Kidney tubule cell (primary cell): ENCODE results near the gene CYB5A.

ENCODE experiments used
- DNase-seq: peaks from one replicate; pipeline ENCODE4 v3.0.0-alpha.2; 2018; ENCODE audit warnings: low spot score

The CYB5A gene

DNA sequence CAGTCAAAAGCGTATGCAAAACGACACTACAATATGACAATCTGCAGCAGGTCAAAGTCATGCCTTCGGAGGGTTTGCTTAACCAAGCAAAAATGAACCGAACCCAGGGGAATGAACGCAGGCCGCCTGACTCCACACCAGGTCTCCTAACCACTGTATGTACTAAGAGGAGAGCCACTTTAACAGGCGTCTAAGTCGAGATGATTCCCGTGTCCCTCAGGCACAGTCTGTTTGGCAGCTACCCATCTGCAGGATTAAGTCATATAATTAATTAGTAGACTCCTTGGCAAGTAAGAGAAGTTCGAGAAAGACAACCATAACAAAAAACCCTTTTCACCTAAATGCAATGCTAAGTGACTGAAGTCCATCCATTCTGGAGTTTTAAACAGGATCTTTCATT is 15.2 kb downstream of the CYB5A start:
- no peak for DNase-seq

DNA sequence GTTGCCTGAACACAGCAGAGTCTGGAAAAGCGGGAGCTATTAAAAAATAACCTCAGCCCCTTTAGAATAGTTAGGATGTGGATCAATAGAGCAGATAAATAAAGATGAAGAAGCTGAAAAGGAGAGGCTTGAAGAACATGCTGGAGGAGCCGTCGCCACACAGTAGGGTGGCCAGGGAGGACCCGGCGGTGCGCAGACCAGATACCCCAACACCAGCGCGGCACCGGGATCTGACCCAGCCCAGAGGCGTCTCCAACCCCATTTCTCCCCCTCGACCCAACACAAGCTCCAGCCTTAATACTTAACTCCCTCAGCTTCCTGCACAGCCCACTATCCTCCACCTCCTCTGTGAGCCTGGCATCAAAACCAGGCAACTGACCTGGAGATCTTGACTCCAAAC is 16.0 kb downstream of the CYB5A start:
- no peak for DNase-seq

DNA sequence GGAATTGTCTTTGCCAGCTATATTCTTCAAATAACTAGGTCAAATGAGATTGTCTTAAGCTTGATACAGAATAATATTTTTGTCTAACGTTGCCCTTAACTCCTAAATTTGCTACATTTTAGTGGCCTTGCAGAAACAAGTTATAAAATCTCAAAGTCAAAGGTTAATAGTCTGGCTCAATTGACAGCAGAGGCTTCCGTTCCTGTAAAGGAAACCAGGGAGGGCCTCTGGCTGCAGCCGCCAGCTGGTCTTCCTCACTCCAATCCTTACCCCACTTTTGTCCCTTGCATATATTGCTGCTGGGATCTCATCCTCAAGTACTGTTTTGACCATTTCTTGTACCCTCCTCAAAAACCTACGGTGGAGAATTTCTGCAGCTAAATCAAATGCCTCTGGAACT is 17.1 kb downstream of the CYB5A start:
- no peak for DNase-seq

DNA sequence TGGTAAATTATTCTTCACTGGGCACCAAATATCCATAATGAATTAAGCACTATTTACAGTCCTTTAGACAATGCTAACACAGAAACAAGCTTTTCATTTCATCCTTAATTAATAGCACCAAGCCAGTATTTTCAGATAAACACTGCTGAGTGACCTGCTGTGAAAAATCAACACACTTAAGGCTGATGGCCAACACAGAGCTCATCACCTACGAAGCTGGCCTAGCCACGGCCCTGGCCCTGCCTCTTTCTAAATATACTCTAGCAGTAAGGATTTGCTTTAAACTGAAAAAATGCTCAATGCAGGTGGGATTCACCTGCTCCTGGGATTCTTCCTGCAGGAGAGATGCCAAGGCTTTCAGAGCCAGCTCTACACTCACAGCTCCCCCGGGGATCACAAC is 18.4 kb downstream of the CYB5A start:
- no peak for DNase-seq

DNA sequence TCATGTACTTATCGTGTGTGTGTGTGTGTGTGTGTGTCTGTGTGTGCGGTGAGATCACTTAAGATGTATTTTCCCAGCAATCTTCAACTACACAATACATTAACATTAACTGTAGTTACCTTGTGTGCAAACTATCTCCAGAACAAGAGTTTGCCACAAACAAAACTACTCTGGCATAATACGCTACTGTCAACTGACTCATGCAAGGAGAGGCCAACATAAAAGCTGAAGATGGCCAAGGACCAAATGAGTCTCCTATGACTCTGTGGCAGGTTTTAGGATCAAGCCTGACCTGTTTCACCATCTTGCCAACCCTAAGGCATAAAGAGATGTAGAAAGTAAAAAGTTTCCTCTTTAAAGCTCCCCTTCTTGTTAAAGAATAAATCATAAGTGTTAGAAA is 20.1 kb downstream of the CYB5A start:
- DNase-seq, result no peak

DNA sequence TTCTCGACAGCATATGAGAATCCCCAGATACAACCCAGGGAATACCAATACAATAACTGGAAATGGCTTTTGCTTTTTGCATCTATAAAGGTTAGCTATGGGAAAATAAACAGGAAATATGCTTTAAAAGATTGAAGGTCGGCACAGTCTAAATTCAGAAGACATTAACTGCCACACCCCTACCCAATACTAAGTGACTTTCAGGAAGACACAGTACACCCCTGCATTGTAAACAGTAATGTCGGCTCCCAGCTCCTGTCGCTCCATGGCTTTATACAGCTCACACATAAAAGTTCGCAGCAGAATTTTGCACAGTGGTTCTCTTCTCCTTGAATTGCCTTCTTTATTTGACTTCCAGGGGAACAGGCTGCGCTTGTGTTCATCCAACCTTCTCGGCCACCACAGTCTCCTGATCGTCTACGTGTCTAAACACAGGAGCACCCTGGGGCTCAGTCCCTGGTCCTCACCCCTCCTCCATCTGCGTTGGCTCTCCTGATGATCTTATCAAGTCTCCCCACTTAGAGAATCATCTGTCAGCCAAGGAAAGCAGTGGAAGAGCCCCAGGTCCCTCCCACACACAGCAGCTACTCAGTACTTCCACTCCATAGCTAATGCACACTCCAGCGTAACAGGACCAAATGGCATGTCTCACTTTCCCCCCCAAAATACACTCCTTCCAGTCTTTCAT is 22.7 kb downstream of the CYB5A start:
- DNase-seq, result no peak

DNA sequence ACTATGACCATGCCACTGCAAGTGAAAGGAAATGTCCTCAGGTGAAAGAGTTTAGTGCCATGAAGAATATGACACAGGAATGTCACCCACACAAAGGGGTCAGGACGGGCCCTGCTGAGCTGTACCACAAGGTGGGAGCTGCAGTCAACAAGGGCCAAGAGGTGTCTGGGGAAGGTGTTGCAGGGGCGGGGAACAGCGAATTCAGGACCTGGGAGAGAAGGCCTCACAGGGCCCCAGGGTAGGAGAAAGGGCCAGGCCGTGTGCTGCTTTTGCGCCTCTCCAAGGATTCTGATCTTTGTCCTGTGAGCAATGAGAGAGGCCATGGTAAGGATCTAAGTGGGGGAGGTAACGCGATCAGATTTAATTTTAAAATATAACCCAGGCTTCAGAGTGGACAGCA is 23.6 kb downstream of the CYB5A start:
- no peak for DNase-seq

DNA sequence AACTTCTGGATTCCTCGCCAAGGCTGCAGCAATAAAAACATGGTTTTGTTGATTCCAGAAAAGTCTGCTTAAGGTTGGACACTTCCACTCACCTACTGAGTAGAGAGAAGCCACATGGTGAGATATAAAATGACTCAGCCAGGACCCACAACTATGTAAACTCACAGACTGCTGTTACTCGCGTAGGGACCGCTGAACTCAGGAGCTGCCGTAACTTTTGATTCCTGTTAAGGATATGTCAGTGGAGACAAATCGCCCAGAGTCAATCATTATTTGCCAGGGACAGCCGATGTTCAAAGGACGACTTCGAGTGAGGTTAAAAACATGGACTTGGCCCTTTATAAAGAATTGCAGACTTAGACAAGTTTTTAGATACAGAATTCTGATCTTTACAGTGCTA is 25.6 kb downstream of the CYB5A start:
- DNase-seq, result peak; percentile 84

DNA sequence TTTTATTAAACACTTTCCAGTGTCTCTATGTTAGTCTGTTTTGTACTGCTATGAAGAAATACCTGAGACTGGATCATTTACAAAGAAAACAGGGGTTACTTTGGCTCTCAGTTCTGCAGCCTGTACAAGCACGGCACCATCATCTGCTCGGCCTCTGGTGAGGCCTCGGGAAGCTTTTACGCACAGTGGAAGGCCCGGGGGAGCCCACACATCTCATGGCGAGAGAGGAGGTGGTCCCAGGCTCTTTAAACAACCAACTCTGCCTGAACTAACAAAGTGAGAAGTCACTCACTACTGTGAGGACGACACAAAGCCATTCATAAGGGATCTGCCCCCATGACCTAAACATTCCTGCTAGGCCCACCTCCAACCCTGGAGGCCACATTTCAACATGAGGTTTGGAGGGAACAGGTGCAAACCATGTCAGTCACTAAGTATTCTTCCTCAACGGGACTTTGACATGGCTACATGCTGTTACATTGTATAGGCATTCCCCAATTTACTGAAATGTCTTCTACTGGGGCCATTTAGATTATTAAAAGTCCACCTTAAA is 26.1 kb downstream of the CYB5A start:
- no peak for DNase-seq

DNA sequence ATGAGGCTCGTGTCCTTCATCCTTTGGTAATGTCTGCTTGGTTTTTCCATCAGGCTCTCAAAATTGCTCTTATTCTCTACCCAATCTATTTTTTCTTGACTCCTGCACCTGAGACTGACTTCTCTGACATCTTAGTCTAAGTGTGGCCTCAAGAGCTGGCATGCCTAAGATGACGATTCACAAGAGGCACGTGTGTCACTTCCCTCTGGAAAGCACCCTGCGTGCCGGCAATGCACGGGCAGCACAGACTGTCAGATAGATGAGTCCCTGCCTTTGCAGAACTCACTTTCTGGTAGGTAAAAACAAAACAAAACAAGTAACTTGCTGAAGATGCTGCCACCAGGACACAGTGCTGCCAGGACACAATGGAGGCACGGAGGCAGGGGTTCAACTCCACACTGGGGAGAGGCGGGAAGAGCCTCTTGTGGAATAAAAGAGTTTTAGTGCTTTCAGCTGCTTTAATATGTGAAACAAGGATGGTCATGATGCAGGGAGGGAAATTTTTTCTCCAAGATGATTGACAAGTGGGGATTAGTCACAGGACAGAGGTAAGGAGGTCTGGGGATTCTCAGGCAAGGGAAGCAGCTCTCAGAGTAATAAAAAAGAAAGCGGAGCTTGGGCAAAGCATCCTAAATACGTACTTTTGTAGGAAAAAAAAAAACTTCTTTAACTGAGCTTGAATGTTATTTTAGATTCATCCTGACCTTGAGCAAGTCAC is 27.3 kb downstream of the CYB5A start:
- no peak for DNase-seq

DNA sequence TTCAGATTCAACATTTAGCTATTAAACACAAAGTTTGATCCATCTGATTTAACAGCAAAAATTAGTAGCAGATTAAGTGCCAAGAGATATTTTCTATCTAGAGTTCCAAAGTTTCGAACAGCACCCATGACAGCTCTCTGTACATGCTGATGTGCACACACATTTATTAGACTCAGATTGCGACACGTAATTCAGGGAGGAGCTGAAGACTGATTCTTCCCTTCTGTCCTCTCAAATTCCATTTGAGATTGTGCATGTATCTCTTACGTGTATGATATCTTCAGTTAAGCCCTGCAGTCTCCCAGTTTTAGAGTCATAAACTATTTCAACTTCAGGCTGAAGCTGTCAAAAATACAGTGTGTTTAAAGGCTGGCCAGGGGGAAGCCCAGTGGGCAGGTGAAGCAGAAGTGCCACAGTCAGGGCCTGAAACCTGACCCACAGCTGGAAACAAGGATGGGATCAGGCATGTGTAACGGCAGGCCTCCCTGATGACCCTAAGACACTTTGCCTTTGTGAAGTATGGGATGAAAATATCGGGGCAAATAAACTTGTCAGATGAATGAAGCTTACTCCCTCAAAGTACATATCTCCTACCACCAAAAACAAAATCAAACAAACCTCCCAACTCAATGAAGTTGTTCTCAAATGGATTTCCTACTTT is 30.6 kb downstream of the CYB5A start:
- no peak for DNase-seq

DNA sequence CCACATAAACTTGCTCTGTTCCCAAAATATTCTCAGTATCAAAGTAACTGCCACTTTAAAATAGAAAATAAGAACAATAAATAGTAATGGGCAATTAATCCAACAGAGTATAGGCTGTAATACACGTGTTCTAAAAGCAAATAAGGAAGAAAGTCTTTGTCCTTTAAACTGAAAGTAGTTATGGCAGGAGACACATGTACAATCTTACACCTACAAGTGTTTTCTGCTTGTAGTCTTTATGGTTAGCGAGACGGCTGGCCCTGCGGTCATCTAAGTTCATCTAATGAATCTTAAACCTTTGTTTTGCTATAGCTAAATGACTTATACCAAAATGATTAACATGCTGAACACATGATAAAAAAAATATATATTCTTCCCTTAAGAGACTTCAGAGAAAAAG is 32.4 kb downstream of the CYB5A start:
- DNase-seq, result no peak

DNA sequence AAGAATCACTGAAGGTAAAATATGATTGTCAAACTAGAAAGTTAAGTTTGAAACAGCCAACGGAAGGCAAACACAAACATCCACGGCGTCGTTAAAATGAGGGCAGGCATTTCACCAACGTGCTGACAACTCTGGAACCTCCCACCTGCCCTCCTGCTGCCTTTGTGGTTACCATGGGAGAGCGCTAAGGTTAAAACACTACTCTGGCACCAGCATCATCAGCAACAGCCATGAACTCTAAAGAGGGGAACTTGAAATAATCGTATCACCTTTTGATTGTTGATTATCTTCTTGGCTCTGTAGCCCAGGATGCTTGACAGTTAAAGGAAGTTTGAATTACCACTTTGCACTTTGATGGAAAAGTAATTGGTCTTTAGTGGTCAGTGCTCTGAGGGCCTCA is 34.7 kb downstream of the CYB5A start:
- no peak for DNase-seq

DNA sequence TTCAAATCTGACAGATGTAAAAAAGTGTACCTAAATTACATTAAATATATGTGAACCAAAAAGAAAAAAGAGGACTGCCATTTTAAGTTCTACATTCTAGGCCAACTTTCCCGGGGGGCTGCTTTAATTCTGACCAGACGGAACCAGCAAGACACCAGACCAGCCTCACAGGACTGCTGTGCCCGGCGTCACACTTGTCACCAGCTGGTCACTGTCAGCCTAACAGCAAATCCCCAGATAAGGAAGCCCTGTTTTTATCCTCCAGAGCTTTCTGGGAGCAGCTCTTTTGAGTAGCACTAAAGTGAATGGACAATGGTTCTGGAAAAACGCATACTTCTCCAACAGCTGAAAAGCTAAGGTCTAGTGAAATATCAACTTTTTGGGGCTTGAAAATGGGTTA is 35.6 kb downstream of the CYB5A start:
- no peak for DNase-seq

DNA sequence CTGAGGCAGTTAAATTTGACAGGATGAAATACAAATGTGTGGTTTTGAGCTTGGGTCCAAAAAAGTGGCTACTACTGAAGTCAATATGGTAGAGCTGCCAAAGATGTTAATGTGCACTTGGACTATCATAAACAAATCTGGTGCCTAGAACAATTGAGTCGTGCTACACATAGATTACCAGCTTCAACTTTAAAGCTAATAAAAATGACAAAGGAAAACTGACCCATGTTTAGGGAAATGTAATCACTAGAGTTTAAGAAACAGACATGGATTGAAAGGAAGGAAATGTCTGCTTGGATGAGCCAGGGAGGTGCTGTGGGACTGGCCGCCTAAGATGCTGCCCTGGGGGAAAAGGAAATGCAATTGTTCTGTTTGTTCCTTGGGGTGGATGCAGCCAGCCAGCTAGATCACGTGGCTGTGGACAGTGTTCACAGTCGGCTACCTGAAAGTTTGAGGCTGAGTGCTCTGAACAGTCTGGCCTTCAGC is 36.6 kb downstream of the CYB5A start:
- DNase-seq, result peak; percentile 19

DNA sequence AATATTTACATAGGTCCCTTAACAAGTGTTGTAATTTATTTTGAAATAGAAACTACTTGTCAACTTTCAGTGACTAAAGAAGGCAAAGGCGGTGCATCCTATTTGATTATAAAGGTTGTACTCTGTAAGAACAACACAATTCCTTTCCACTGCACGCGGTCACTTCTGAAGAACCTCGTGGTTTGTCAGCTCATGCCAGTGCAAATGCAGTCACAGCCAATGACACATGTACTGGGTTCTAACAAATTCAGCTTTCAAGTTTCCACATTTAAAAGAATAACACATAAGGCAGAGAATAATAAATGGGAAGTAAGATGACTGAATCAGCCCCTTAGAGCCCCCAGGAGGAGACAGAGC is 39.7 kb downstream of the CYB5A start:
- DNase-seq, result peak; percentile 46

DNA sequence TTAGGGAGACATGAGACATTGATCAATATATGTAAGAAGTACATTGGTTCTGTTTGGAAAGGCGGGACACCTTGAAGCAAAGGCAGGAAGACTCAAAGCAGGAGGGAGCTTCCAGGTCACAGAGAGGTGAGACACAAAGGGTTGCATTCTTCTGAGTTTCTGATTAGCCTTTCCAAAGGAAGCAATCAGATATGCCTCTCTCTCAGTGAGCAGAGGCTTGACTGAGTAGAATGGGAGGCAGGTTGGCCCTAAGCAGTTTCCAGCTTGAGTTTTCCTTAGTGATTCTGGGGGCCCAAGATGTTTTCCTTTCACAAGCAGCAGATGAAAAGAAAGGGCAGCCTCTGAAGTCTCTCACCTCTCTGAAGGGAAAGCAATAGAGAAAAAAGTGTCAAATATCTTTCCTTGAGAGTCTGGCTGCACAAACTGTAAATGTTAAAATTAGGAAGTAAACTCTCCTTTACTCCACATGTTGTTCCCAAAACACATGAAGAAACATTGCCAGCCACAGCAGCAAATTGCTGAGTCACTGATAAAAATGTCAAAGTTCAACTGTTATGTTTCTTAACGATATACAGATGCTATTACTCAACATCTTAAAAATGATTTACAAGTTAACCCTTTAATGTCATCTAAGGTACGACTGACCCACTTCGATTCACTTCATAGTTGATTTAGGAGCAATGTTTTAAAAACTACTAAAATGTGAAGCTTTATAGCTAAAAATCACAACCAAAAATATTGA is 40.3 kb downstream of the CYB5A start:
- peak; percentile 42 for DNase-seq

DNA sequence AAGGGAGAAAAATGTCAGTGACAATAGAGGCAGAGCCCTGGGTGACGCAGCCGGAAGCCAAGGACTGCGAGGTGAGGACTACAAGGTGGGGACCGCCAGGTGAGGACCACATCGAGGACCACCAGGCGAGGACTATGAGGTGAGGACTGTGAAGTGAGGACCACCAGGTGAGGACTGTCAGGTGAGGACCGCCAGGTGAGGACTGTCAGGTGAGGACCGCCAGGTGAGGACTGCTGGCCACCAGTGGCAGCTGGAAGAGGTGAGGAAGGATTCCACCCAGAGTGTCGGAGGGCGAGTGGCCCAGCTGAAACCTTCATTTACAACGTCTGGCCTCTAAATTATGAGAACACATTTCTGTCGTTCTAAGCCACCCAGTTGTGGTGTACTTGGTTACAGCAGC is 41.6 kb downstream of the CYB5A start:
- DNase-seq, result no peak

DNA sequence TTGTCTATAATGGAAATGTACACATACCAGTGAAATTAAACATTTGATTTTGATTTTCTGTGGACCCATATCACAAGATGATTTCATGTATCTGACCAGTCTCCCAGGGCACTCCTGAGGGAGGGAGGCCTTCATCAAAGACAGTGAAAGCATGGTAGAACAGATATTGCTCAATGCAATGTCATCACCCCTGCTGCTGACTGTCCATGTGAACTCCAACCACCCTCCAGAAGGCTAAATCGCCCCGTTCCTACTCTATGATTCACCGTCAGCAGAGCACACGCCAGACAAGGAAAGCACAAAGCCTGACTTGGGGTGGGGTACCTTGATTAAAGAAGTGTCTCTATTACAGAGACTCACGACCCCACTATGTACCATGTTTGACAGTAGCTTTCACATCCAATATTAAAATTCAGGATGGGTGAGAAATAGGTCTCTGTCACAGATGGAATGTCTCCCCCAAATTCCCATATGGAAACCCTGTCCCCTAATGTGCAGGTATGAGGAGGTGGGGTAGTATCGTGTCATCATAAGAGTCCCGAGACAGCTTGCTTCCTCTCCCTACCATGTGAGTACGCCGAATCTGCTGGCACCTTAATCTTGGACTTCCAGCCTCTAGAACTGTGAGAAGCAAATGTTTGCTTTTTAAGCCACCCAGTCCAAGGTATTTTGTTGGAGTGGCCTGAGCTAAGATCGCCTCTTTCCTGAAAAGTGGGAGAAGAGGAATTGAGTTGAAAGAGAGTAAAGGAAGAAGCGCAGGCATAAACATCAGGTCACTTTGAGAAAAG is 42.4 kb downstream of the CYB5A start:
- peak; percentile 76 for DNase-seq

DNA sequence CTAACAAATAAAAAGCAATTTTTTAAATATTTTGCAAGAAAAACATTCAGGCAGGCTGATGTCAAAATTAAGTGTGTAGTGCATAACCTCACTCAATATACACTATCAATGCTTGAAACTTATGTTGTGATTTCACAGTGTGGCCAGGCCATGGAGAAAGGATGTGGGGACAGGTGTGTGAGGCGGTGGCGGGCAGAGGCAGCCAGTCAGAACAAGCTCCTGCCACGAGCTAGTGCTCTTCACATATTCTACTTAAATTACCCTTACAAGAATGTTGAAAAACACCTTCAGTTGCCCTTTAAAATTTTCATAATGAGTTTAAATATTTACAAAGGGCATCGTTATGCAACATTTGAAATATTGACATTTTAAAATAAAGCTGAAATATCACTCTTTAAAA is 43.2 kb downstream of the CYB5A start:
- no peak for DNase-seq

DNA sequence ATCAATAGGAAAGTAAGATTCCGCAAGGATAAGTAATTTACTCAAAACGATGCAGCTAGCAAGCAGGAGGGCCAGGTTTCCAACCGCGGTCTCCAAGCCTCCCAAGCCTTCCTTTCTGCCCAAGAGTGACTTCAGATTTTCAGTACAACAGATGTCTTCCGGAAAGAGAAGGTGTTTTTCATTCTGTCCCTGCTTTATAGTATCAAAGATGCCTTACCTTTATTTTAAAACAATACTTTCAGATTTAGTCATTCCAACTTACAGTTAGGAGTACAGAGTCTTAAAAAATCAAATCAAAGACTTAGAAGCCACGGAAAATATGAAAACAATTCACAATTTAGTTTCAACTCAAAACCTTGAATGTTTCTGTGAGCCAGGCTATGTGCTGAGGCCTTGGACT is 43.6 kb downstream of the CYB5A start:
- DNase-seq, result no peak

DNA sequence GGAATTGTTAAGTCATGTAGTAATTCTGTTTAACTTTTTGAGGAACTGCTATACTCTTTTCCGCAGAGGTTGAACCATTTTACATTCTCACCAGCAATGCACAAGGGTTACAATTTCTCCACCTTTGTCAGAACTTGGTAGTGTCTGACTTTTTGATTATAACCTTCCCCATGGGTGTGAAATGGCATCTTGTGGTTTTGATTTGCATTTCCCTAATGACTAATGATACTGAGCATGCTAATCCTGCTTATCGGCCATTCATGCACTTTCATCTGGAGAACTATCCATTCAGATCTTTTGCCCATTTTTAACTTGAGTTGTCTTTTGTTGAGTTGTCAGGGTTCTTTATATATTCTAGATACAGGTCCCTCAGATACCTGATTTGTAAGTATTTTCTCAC is 47.2 kb downstream of the CYB5A start:
- DNase-seq, result no peak
